ENCODE results near the gene TCF12. TPM values are rescaled to one million over a fixed set of nuclear protein-coding genes. Genes with fewer than 3 reads are reported as not detected.
A peak's percentile ranks its signal among the peaks of the same experiment; 100 is the strongest.

The TCF12 gene
- total and polyA plus RNA-seq, 2 donors (not counting 3 experiments of a cell fraction or from before 2014, with no cell fraction given): 72.1 to 133 TPM

GRCh38 chr15:57306161-57306943, 387.9 kb downstream of the TCF12 start:
- no TSS peak for BruUV-seq (replicated peaks)
- no peaks in the 10 kb centered on the region for H3K79me2 ChIP-seq (ENCODE audit: control insufficient read depth, insufficient read depth, low read length)
- DNase-seq (ENCODE audit: low read depth, low spot score) (peak; percentile 53), FAIRE-seq (peak; percentile 74)
- H2AFZ ChIP-seq (ENCODE audit: low read depth, low read length): peak overlapping the region; percentile 97
- H3K4me1 ChIP-seq (ENCODE audit: control insufficient read depth, extremely low read depth, insufficient read depth, low read length): peaks cover 11% of the 10 kb centered on the region
- intact Hi-C loops (cut with micrococcal nuclease): loop anchor here (1.0 to 5.0 kb wide), 6 partner anchors 32 to 815 kb away; partner anchors contain the start of gene TCF12
- TF ChIP-seq CTCF (IDR thresholded peaks at IDR 0.05; ENCODE audit: extremely low read depth in 1 of 2, insufficient read depth in 1 of 2, low read depth in 1 of 2, low read length in 2 of 2) (peak; percentile 90 to 91), JUN (IDR thresholded peaks at IDR 0.05; ENCODE audit: borderline replicate concordance, insufficient read depth, insufficient read length, low read depth) (no peak), FOS (IDR thresholded peaks at IDR 0.05; ENCODE audit: borderline replicate concordance, insufficient read depth, low read length) (no peak), MAX (IDR thresholded peaks at IDR 0.05; ENCODE audit: insufficient read depth, insufficient read length) (no peak), MYC (IDR thresholded peaks at IDR 0.05; ENCODE audit: low read depth, low read length) (no peak), POLR2AphosphoS5 (IDR thresholded peaks at IDR 0.05; ENCODE audit: insufficient read depth, low read depth, low read length) (no peak)
- H3K27me3 ChIP-seq (ENCODE audit: control insufficient read depth in 2 of 2, insufficient read depth in 2 of 2, low read length in 2 of 2): no peaks in the 10 kb centered on the region
- H3K9ac ChIP-seq (replicated peaks; ENCODE audit: extremely low read depth, insufficient read depth, low read length): peak overlapping the region; percentile 64
- ChIA-PET POLR2A (no interaction called here), CTCF (interaction anchor here (0.6 to 3.4 kb wide), 37 partner anchors 8 to 815 kb away, joined by 3 to 93 read pairs (median 4); partner anchors contain the start of gene TCF12)
- dilution Hi-C loops (cut with MboI; ENCODE audit: extremely low pct_ligation_motif_present, low sequenced_read_pairs): no loop called here
- H3K36me3 ChIP-seq (ENCODE audit: control insufficient read depth in 2 of 2, extremely low read depth in 1 of 2, insufficient read depth in 2 of 2, low read length in 2 of 2): no peaks in the 10 kb centered on the region
- H4K20me1 ChIP-seq (replicated peaks; ENCODE audit: control insufficient read depth, extremely low read depth, insufficient read depth, low read length): no peaks in the 10 kb centered on the region
- peak overlapping the region; percentile 83 for H3K4me2 ChIP-seq (ENCODE audit: insufficient read depth, low read length)
- H3K9me3 ChIP-seq (replicated peaks; ENCODE audit: control insufficient read depth, insufficient read depth, low read length): no peaks in the 10 kb centered on the region
- peak overlapping the region; percentile 33 to 39 (median 35) for H3K4me3 ChIP-seq (replicated peaks in 1 of 3; ENCODE audit: insufficient read depth in 1 of 3, low read depth in 1 of 3, low read length in 3 of 3)
- H3K9me1 ChIP-seq (replicated peaks; ENCODE audit: control insufficient read depth, extremely low read depth, insufficient read depth, low read length): no peaks in the 10 kb centered on the region
- peak overlapping the region; percentile 32 for H3K27ac ChIP-seq (ENCODE audit: insufficient read depth, low read depth, low read length)
